CD14-positive monocyte (primary cell): ENCODE results near the gene ATP11A. TPM values are rescaled to one million over a fixed set of nuclear protein-coding genes. Genes with fewer than 3 reads are reported as not detected.

Source experiments
- DNase-seq, 3 donors: peaks; one replicate each; pipeline ENCODE4 v3.0.0-alpha.2; 2011 to 2022
- H2AFZ ChIP-seq: 2 replicates; pipeline ENCODE4 v1.6.0; 2012; ENCODE audit warnings: mild to moderate bottlenecking, low read depth, low read length, inconsistent platforms; ENCODE audit not compliant: insufficient read depth, poor library complexity, severe bottlenecking
- H3K27ac ChIP-seq, 2 donors: 1 replicate in 1 of 2; 2 replicates in 1 of 2; pipeline ENCODE4 v1.5.1; 2012 to 2013; ENCODE audit warnings: low read length in 2 of 2, control low read depth in 1 of 2, inconsistent platforms in 1 of 2, low read depth in 1 of 2, mild to moderate bottlenecking in 1 of 2
- H3K27me3 ChIP-seq, 2 donors: one replicate each; pipeline versions ENCODE4 v1.6.0 to v1.6.1; 2011 to 2013; ENCODE audit warnings: low read length in 2 of 2; ENCODE audit not compliant: control insufficient read depth in 2 of 2, insufficient read depth in 2 of 2
- H3K36me3 ChIP-seq, 2 donors: replicated peaks in 1 of 2; 1 replicate in 1 of 2; 2 replicates in 1 of 2; pipeline versions ENCODE4 v1.5.1 to v1.6.1; 2012 to 2013; ENCODE audit warnings: low read length in 2 of 2, control low read depth in 1 of 2, inconsistent platforms in 1 of 2, mild to moderate bottlenecking in 1 of 2; ENCODE audit not compliant: insufficient read depth in 2 of 2, control insufficient read depth in 1 of 2
- H3K4me1 ChIP-seq, 2 donors: 1 replicate in 1 of 2; 2 replicates in 1 of 2; pipeline versions ENCODE4 v1.5.1 to v1.6.1; 2012 to 2013; ENCODE audit warnings: low read length in 2 of 2, control low read depth in 1 of 2, inconsistent platforms in 1 of 2, mild to moderate bottlenecking in 1 of 2, moderate library complexity in 1 of 2; ENCODE audit not compliant: insufficient read depth in 2 of 2, control insufficient read depth in 1 of 2
- H3K4me2 ChIP-seq: replicated peaks from 2 replicates; pipeline ENCODE3; 2012; ENCODE audit warnings: low read length, moderate library complexity, mild to moderate bottlenecking; ENCODE audit not compliant: poor library complexity, severe bottlenecking; ENCODE audit errors: extremely low read depth
- H3K4me3 ChIP-seq, 3 experiments: fragments of 200-600 bp in 1 of 3; sonication (generic) in 1 of 3; replicated peaks in 1 of 3; 1 replicate in 2 of 3; 2 replicates in 1 of 3; pipeline ENCODE4 v1.5.1; 2011 to 2013; ENCODE audit warnings: low read length in 3 of 3, mild to moderate bottlenecking in 3 of 3, control low read depth in 2 of 3, low read depth in 2 of 3, inconsistent platforms in 1 of 3, moderate library complexity in 1 of 3
- H3K79me2 ChIP-seq: 2 replicates; pipeline ENCODE4 v1.6.0; 2012; ENCODE audit warnings: mild to moderate bottlenecking, control low read depth, inconsistent platforms, low read length, moderate library complexity; ENCODE audit not compliant: insufficient read depth
- H3K9ac ChIP-seq: 2 replicates; pipeline ENCODE4 v1.6.0; 2017; ENCODE audit warnings: low read length, mild to moderate bottlenecking; ENCODE audit not compliant: insufficient read depth, poor library complexity, severe bottlenecking
- H3K9me3 ChIP-seq, 2 donors: replicated peaks in 1 of 2; 1 replicate in 1 of 2; 2 replicates in 1 of 2; pipeline versions ENCODE4 v1.5.1 to v1.6.1; 2012 to 2013; ENCODE audit warnings: low read length in 2 of 2, control low read depth in 1 of 2; ENCODE audit not compliant: control insufficient read depth in 1 of 2, insufficient read depth in 1 of 2
- H4K20me1 ChIP-seq: 2 replicates; pipeline ENCODE4 v1.6.0; 2012; ENCODE audit warnings: mild to moderate bottlenecking, low read length, control low read depth, moderate library complexity; ENCODE audit not compliant: insufficient read depth
- H3K27ac Mint-ChIP-seq, 7 donors: one replicate each; pipeline ENCODE4 v1.8.0; 2020; ENCODE audit warnings: mild to moderate bottlenecking in 7 of 7, mixed read lengths in 7 of 7, moderate library complexity in 6 of 7, inconsistent platforms in 2 of 7
- H3K27me3 Mint-ChIP-seq, 3 donors: one replicate each; pipeline ENCODE4 v1.8.0; 2021 to 2022; ENCODE audit warnings: low read depth in 3 of 3, mild to moderate bottlenecking in 3 of 3, mixed read lengths in 3 of 3, moderate library complexity in 3 of 3, inconsistent platforms in 1 of 3
- H3K36me3 Mint-ChIP-seq, 2 donors: one replicate each; pipeline ENCODE4 v1.8.0; 2020; ENCODE audit warnings: mixed read lengths in 2 of 2, inconsistent platforms in 1 of 2, mild to moderate bottlenecking in 1 of 2
- H3K4me1 Mint-ChIP-seq: one replicate; pipeline ENCODE4 v1.8.0; 2020; ENCODE audit warnings: mild to moderate bottlenecking, mixed read lengths
- H3K4me3 Mint-ChIP-seq, 2 donors: one replicate each; pipeline ENCODE4 v1.8.0; 2020; ENCODE audit warnings: mild to moderate bottlenecking in 2 of 2, mixed read lengths in 2 of 2, moderate library complexity in 1 of 2
- H3K9me3 Mint-ChIP-seq, 7 donors: one replicate each; pipeline ENCODE4 v1.8.0; 2020 to 2022; ENCODE audit warnings: mixed read lengths in 7 of 7, mild to moderate bottlenecking in 6 of 7, moderate library complexity in 6 of 7, inconsistent platforms in 2 of 7
- WGBS: methylation state at CpG from one replicate; pipeline ENCODE4 v1.1.5; 2013; ENCODE audit warnings: missing lambda C conversion rate; ENCODE audit not compliant: insufficient coverage; 5-methylcytosine and 5-hydroxymethylcytosine counted together
- intact Hi-C, 2 donors: fragments of 100-400 bp; cut with micrococcal nuclease; formaldehyde crosslinking; loops; one replicate each; pipeline versions ENCODE4 v1.15.0 to v1.15.1; 2023
- polyA plus RNA-seq, 3 donors: library from polyadenylated mRNA; depleted of rRNA in 1 of 3; unstranded in 2 of 3; stranded (reverse) in 1 of 3; fragments of 300-500 nt in 2 of 3; fragments of >200 nt in 1 of 3; fragmentation: Illumina TruSeq in 2 of 3; gene quantifications; 1 replicate in 2 of 3; 2 replicates in 1 of 3; pipeline ENCODE4 v1.2.3, GENCODE V29; 2012 to 2021
- TF ChIP-seq, protein P1 (sequence below): fragments of 200-600 bp; IDR thresholded peaks from one replicate; pipeline ENCODE4 v1.8.0; 2022; ENCODE audit warnings: antibody characterized with exemption, mild to moderate bottlenecking

Gene ATP11A
- polyA plus RNA-seq, 3 donors = 7.2 to 45.4 (median 7.6) TPM

DNA sequence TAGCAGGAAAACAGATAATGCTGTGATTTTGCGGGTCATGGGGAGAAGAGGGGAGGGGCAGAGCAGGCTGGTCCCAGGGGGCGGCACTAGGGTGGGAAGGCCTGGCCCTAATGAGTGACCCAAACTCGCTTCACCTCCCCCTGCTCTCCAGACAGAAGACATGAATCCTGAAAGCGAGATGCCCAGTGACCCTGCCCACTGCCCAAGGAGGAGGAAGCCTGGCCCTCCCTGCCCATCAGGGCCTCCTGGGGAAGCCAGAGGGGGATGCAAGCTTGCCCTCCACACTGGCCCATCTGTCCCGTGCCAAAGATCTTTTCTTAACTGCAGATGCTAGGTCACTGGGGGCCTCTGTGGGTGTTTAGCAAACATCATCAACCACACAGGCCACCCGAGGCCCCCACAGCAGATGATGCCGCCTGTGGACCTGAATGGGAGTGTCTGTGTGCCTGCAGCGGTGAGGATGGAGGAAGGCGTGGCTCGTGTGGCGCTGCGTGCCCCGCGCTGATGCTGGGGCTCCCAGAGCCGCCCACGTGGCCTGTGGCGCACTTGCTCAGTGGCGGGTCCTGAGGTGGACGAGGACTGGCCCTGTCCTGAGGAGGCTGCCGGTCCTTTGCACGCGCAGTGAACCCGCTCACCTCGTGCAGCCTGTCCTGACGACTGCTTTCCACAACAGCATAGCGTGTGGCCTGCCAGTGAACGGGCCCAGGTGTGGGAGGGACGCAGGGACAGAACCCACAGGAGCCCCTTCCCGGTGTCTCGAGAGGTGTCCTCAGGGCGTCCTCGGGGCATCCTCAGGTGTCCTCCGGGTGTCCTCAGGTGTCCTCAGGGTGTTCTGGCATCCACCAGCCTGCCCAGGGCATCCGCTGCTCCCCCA is 198.6 kb downstream of the ATP11A start:
- peaks cover 0 to 9% of the 10 kb centered on the region in 2 donors for H3K27me3 ChIP-seq
- no peak overlapping the region for H3K4me3 ChIP-seq
- no peaks in the 10 kb centered on the region for H3K9me3 ChIP-seq
- Mint-ChIP-seq H3K27me3 (peaks cover 12 to 25% (median 14%) of the 10 kb centered on the region in 3 donors), H3K4me1 (peaks cover 11% of the 10 kb centered on the region), H3K9me3 (no peaks in the 10 kb centered on the region), H3K4me3 (no peak overlapping the region), H3K27ac (no peak overlapping the region), H3K36me3 (peaks cover 16 to 20% of the 10 kb centered on the region in 2 donors)
- H3K9ac ChIP-seq = no peak overlapping the region
- H4K20me1 ChIP-seq = peaks cover 42% of the 10 kb centered on the region
- TF ChIP-seq, protein P1, sequence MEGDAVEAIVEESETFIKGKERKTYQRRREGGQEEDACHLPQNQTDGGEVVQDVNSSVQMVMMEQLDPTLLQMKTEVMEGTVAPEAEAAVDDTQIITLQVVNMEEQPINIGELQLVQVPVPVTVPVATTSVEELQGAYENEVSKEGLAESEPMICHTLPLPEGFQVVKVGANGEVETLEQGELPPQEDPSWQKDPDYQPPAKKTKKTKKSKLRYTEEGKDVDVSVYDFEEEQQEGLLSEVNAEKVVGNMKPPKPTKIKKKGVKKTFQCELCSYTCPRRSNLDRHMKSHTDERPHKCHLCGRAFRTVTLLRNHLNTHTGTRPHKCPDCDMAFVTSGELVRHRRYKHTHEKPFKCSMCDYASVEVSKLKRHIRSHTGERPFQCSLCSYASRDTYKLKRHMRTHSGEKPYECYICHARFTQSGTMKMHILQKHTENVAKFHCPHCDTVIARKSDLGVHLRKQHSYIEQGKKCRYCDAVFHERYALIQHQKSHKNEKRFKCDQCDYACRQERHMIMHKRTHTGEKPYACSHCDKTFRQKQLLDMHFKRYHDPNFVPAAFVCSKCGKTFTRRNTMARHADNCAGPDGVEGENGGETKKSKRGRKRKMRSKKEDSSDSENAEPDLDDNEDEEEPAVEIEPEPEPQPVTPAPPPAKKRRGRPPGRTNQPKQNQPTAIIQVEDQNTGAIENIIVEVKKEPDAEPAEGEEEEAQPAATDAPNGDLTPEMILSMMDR = no peak
- H2AFZ ChIP-seq = no peak overlapping the region
- no peak overlapping the region for H3K27ac ChIP-seq
- intact Hi-C loops = no loop called here
- DNase-seq = no peak
- no peaks in the 10 kb centered on the region for H3K79me2 ChIP-seq
- H3K36me3 ChIP-seq = peaks cover 8 to 22% of the 10 kb centered on the region in 2 donors
- 96% methylated on average over 22 of the region's 34 CpGs for WGBS
- peaks cover 15 to 20% of the 10 kb centered on the region in 2 donors for H3K4me1 ChIP-seq
- no peak overlapping the region for H3K4me2 ChIP-seq

DNA sequence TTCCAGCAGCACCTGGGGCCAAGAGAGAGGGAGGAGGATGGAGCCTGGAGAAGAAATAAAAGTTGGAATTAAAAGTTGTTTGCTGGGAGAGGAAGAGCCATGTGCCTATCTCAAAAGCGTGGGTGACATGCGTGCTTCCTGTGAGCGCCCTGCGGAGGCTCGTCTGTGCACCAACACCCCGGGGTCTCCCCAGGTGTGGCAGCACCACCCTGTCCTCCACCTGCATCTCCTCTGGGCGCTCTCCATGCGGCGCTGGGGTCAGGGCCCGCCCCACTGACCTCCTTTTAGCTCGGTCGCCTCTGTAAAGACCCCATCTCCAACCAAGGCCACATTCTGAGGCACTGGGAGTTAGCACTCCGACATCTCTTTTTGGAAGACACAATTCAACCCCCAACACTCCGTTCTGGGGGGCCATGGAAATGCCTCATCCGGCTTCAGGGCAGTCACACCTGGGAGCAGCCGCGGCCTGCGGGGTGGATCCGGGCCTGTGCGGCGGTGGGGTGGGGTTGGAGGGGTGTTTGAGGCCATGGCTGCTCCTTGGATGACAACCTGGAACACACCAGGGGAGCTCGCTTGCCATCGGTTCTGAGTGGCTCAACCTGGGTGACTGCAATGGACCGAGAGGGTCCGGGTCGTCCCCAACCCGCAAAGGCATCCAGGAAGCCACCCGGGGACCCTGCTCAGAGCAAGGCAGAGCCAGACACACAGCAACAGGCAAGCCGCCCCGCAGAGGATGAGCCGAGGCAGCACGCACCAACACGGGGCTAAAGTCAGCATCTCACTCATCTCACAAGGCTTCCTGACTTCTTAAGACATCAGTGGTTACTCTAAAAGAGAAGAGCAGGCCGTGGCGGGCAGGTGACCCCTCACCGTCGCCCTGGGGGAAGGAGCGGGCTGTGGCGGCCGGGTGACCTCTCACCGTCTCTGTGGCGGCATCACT is 199.8 kb downstream of the ATP11A start:
- Histone ChIP-seq H3K4me2 (no peak overlapping the region), H3K79me2 (no peaks in the 10 kb centered on the region), H3K4me1 (peaks cover 18 to 25% of the 10 kb centered on the region in 2 donors), H2AFZ (no peak overlapping the region), H3K27ac (no peak overlapping the region), H3K36me3 (peaks cover 4 to 11% of the 10 kb centered on the region in 2 donors), H3K9ac (no peak overlapping the region), H3K9me3 (peaks cover 0 to under 1% of the 10 kb centered on the region in 2 donors), H3K4me3 (no peak overlapping the region), H3K27me3 (peaks cover under 1 to 15% of the 10 kb centered on the region in 2 donors), H4K20me1 (peaks cover 36% of the 10 kb centered on the region)
- no peak for DNase-seq
- H3K4me3 Mint-ChIP-seq = no peak overlapping the region
- TF ChIP-seq, protein P1 = no peak
- H3K4me1 Mint-ChIP-seq = peaks cover 11% of the 10 kb centered on the region
- no peaks in the 10 kb centered on the region for H3K9me3 Mint-ChIP-seq
- no peak overlapping the region for H3K27ac Mint-ChIP-seq
- WGBS = 95% methylated on average over 34 of the region's 42 CpGs
- H3K27me3 Mint-ChIP-seq = peaks cover 14 to 30% (median 19%) of the 10 kb centered on the region in 3 donors
- peaks cover 8 to 12% of the 10 kb centered on the region in 2 donors for H3K36me3 Mint-ChIP-seq
- intact Hi-C loops = no loop called here
